ENCODE results near the gene GNPTG. TPM values are rescaled to one million over a fixed set of nuclear protein-coding genes. Genes with fewer than 3 reads are reported as not detected.

The GNPTG gene
- total RNA-seq, 1 experiment from 2014 or later = 19.6 TPM

GRCh38 chr16:1334739-1335138 is 17.0 kb upstream of the GNPTG start:
- Histone ChIP-seq H3K4me2 (ENCODE audit: low read depth, low read length, poor library complexity, severe bottlenecking) (no peak overlapping the region), H3K9me3 (ENCODE audit: low read length) (peaks cover 6% of the 10 kb centered on the region), H3K9ac (ENCODE audit: low read length) (no peak overlapping the region), H4K20me1 (ENCODE audit: insufficient read depth, low read depth, low read length) (no peaks in the 10 kb centered on the region; the same call in 1 of the 2 replicates), H3K9me2 (replicated peaks; ENCODE audit: insufficient read depth, low read length) (no peaks in the 10 kb centered on the region), H2AFZ (ENCODE audit: low read length) (no peak overlapping the region), H3K27ac (ENCODE audit: low read length) (no peak overlapping the region), H3K4me1 (ENCODE audit: low read length) (peaks cover 8% of the 10 kb centered on the region; the same call in 1 of the 2 replicates), H3K36me3 (ENCODE audit: insufficient read depth, low read length) (no peaks in the 10 kb centered on the region), H3K79me2 (ENCODE audit: low read length) (no peaks in the 10 kb centered on the region), H3K27me3 (ENCODE audit: low read length) (no peaks in the 10 kb centered on the region), H3K4me3 (ENCODE audit: low read length) (no peak overlapping the region)
- no peak for DNase-seq

GRCh38 chr16:1335211-1335971 is 16.3 kb upstream of the GNPTG start:
- Histone ChIP-seq H3K27ac (ENCODE audit: low read length) (no peak overlapping the region), H3K4me3 (ENCODE audit: low read length) (no peak overlapping the region), H3K27me3 (ENCODE audit: low read length) (no peaks in the 10 kb centered on the region), H3K9me2 (replicated peaks; ENCODE audit: insufficient read depth, low read length) (no peaks in the 10 kb centered on the region), H3K36me3 (ENCODE audit: insufficient read depth, low read length) (no peaks in the 10 kb centered on the region), H3K79me2 (ENCODE audit: low read length) (no peaks in the 10 kb centered on the region), H2AFZ (ENCODE audit: low read length) (no peak overlapping the region), H3K4me1 (ENCODE audit: low read length) (peaks cover 8% of the 10 kb centered on the region; the same call in 1 of the 2 replicates), H4K20me1 (ENCODE audit: insufficient read depth, low read depth, low read length) (no peaks in the 10 kb centered on the region; the same call in 1 of the 2 replicates), H3K9me3 (ENCODE audit: low read length) (peaks cover 1% of the 10 kb centered on the region; the same call in 1 of the 2 replicates), H3K4me2 (ENCODE audit: low read depth, low read length, poor library complexity, severe bottlenecking) (no peak overlapping the region), H3K9ac (ENCODE audit: low read length) (no peak overlapping the region)
- no peak for DNase-seq

GRCh38 chr16:1335996-1336395 is 15.7 kb upstream of the GNPTG start:
- Histone ChIP-seq H3K9ac (ENCODE audit: low read length) (no peak overlapping the region), H3K4me2 (ENCODE audit: low read depth, low read length, poor library complexity, severe bottlenecking) (no peak overlapping the region), H4K20me1 (ENCODE audit: insufficient read depth, low read depth, low read length) (no peaks in the 10 kb centered on the region; the same call in 1 of the 2 replicates), H3K36me3 (ENCODE audit: insufficient read depth, low read length) (no peaks in the 10 kb centered on the region), H3K9me2 (replicated peaks; ENCODE audit: insufficient read depth, low read length) (no peaks in the 10 kb centered on the region), H3K79me2 (ENCODE audit: low read length) (no peaks in the 10 kb centered on the region), H3K9me3 (ENCODE audit: low read length) (no peaks in the 10 kb centered on the region), H3K27ac (ENCODE audit: low read length) (no peak overlapping the region), H3K27me3 (ENCODE audit: low read length) (no peaks in the 10 kb centered on the region), H3K4me1 (ENCODE audit: low read length) (peaks cover 8% of the 10 kb centered on the region; the same call in 1 of the 2 replicates), H3K4me3 (ENCODE audit: low read length) (no peak overlapping the region), H2AFZ (ENCODE audit: low read length) (no peak overlapping the region)
- peak; percentile 65 for DNase-seq

GRCh38 chr16:1336619-1337018 is 15.1 kb upstream of the GNPTG start:
- Histone ChIP-seq H3K4me3 (ENCODE audit: low read length) (no peak overlapping the region), H3K9me2 (replicated peaks; ENCODE audit: insufficient read depth, low read length) (no peaks in the 10 kb centered on the region), H3K27me3 (ENCODE audit: low read length) (no peaks in the 10 kb centered on the region), H4K20me1 (ENCODE audit: insufficient read depth, low read depth, low read length) (no peaks in the 10 kb centered on the region; the same call in 1 of the 2 replicates), H3K27ac (ENCODE audit: low read length) (no peak overlapping the region), H3K79me2 (ENCODE audit: low read length) (no peaks in the 10 kb centered on the region), H2AFZ (ENCODE audit: low read length) (no peak overlapping the region), H3K4me2 (ENCODE audit: low read depth, low read length, poor library complexity, severe bottlenecking) (no peak overlapping the region), H3K9ac (ENCODE audit: low read length) (no peak overlapping the region), H3K9me3 (ENCODE audit: low read length) (no peaks in the 10 kb centered on the region), H3K36me3 (ENCODE audit: insufficient read depth, low read length) (no peaks in the 10 kb centered on the region), H3K4me1 (ENCODE audit: low read length) (peaks cover 8% of the 10 kb centered on the region; the same call in 1 of the 2 replicates)
- DNase-seq = no peak

GRCh38 chr16:1337486-1337885 is 14.2 kb upstream of the GNPTG start:
- Histone ChIP-seq H3K27me3 (ENCODE audit: low read length) (no peaks in the 10 kb centered on the region), H3K9me2 (replicated peaks; ENCODE audit: insufficient read depth, low read length) (no peaks in the 10 kb centered on the region), H3K27ac (ENCODE audit: low read length) (no peak overlapping the region), H3K4me1 (ENCODE audit: low read length) (peaks cover 11% of the 10 kb centered on the region), H3K9me3 (ENCODE audit: low read length) (no peaks in the 10 kb centered on the region), H3K9ac (ENCODE audit: low read length) (no peak overlapping the region), H3K79me2 (ENCODE audit: low read length) (no peaks in the 10 kb centered on the region), H2AFZ (ENCODE audit: low read length) (no peak overlapping the region), H3K36me3 (ENCODE audit: insufficient read depth, low read length) (no peaks in the 10 kb centered on the region), H4K20me1 (ENCODE audit: insufficient read depth, low read depth, low read length) (peaks cover 5% of the 10 kb centered on the region; the same call in 1 of the 2 replicates), H3K4me3 (ENCODE audit: low read length) (no peak overlapping the region), H3K4me2 (ENCODE audit: low read depth, low read length, poor library complexity, severe bottlenecking) (no peak overlapping the region)
- DNase-seq = no peak

GRCh38 chr16:1338119-1338730 is 13.5 kb upstream of the GNPTG start:
- Histone ChIP-seq H3K79me2 (ENCODE audit: low read length) (no peaks in the 10 kb centered on the region), H3K9me2 (replicated peaks; ENCODE audit: insufficient read depth, low read length) (no peaks in the 10 kb centered on the region), H3K9ac (ENCODE audit: low read length) (no peak overlapping the region), H3K4me1 (ENCODE audit: low read length) (peaks cover 15% of the 10 kb centered on the region), H3K4me2 (ENCODE audit: low read depth, low read length, poor library complexity, severe bottlenecking) (no peak overlapping the region), H3K4me3 (ENCODE audit: low read length) (no peak overlapping the region), H3K27ac (ENCODE audit: low read length) (no peak overlapping the region), H2AFZ (ENCODE audit: low read length) (no peak overlapping the region), H4K20me1 (ENCODE audit: insufficient read depth, low read depth, low read length) (peaks cover 8% of the 10 kb centered on the region; the same call in 1 of the 2 replicates), H3K9me3 (ENCODE audit: low read length) (no peaks in the 10 kb centered on the region), H3K36me3 (ENCODE audit: insufficient read depth, low read length) (no peaks in the 10 kb centered on the region), H3K27me3 (ENCODE audit: low read length) (no peaks in the 10 kb centered on the region)
- DNase-seq = peak; percentile 67

GRCh38 chr16:1338855-1339675 is 12.7 kb upstream of the GNPTG start:
- Histone ChIP-seq H2AFZ (ENCODE audit: low read length) (no peak overlapping the region), H3K9ac (ENCODE audit: low read length) (no peak overlapping the region), H3K4me2 (ENCODE audit: low read depth, low read length, poor library complexity, severe bottlenecking) (no peak overlapping the region), H3K4me1 (ENCODE audit: low read length) (peaks cover 21% of the 10 kb centered on the region), H3K27me3 (ENCODE audit: low read length) (no peaks in the 10 kb centered on the region), H3K27ac (ENCODE audit: low read length) (no peak overlapping the region), H3K9me3 (ENCODE audit: low read length) (no peaks in the 10 kb centered on the region), H3K79me2 (ENCODE audit: low read length) (no peaks in the 10 kb centered on the region), H3K36me3 (ENCODE audit: insufficient read depth, low read length) (no peaks in the 10 kb centered on the region), H3K4me3 (ENCODE audit: low read length) (no peak overlapping the region), H3K9me2 (replicated peaks; ENCODE audit: insufficient read depth, low read length) (no peaks in the 10 kb centered on the region), H4K20me1 (ENCODE audit: insufficient read depth, low read depth, low read length) (peaks cover 14% of the 10 kb centered on the region; the same call in 1 of the 2 replicates)
- no peak for DNase-seq
